GM23338 (cell line): ENCODE results near the gene AFF3. TPM values are rescaled to one million over a fixed set of nuclear protein-coding genes. Genes with fewer than 3 reads are reported as not detected.

Experiments used
- ATAC-seq: fragments of 200-7000 bp; cut with Tn5 transposase; 3 replicates; pipeline ENCODE4 v1.9.1; 2020
- DNase-seq: peaks from one replicate; pipeline ENCODE4 v3.0.0-alpha.2; 2015; ENCODE audit warnings: low spot score
- H2AFZ ChIP-seq: fragments of 200-600 bp; sonication (generic); 2 replicates; pipeline ENCODE4 v1.8.0; 2016; ENCODE audit warnings: antibody characterized with exemption, mild to moderate bottlenecking, moderate library complexity
- H3F3A ChIP-seq: fragments of 200-600 bp; sonication (generic); replicated peaks from 2 replicates; pipeline ENCODE4 v1.8.0; 2017; ENCODE audit warnings: antibody characterized with exemption, mixed run types, low read depth
- H3K27ac ChIP-seq: fragments of 200-600 bp; sonication (generic); 2 replicates; pipeline ENCODE4 v1.6.1; 2016; ENCODE audit warnings: low read depth
- H3K27me3 ChIP-seq: fragments of 200-600 bp; sonication (generic); 2 replicates; pipeline ENCODE4 v1.8.0; 2016; ENCODE audit warnings: mild to moderate bottlenecking, mixed run types, moderate library complexity; ENCODE audit not compliant: insufficient read depth
- H3K36me3 ChIP-seq: fragments of 200-600 bp; sonication (generic); 2 replicates; pipeline ENCODE4 v1.8.0; 2016; ENCODE audit warnings: mild to moderate bottlenecking; ENCODE audit not compliant: insufficient read depth
- H3K4me1 ChIP-seq: fragments of 200-600 bp; sonication (generic); 2 replicates; pipeline ENCODE4 v1.8.0; 2016; ENCODE audit warnings: mild to moderate bottlenecking, moderate library complexity; ENCODE audit not compliant: insufficient read depth
- H3K4me2 ChIP-seq: fragments of 200-600 bp; sonication (generic); 2 replicates; pipeline ENCODE4 v1.7.1; 2017; ENCODE audit warnings: mixed run types
- H3K4me3 ChIP-seq: fragments of 200-600 bp; sonication (generic); 2 replicates; pipeline ENCODE4 v1.6.1; 2016; ENCODE audit warnings: mixed run types
- H3K79me2 ChIP-seq: fragments of 200-600 bp; sonication (generic); replicated peaks from 2 replicates; pipeline ENCODE4 v1.8.0; 2017; ENCODE audit warnings: mild to moderate bottlenecking; ENCODE audit not compliant: insufficient read depth
- H3K9me2 ChIP-seq: fragments of 200-600 bp; sonication (generic); 2 replicates; pipeline ENCODE4 v1.8.0; 2017; ENCODE audit not compliant: insufficient read depth
- H4K20me1 ChIP-seq: fragments of 200-600 bp; sonication (generic); replicated peaks from 2 replicates; pipeline ENCODE4 v1.8.0; 2017; ENCODE audit warnings: mild to moderate bottlenecking; ENCODE audit not compliant: insufficient read depth
- H3K27ac Mint-ChIP-seq: 2 replicates; pipeline ENCODE4 v1.8.0; 2020; ENCODE audit warnings: inconsistent platforms, mild to moderate bottlenecking, moderate library complexity, mixed read lengths
- H3K27me3 Mint-ChIP-seq: 3 replicates; pipeline ENCODE4 v1.8.0; 2022; ENCODE audit warnings: low read depth, mild to moderate bottlenecking, moderate library complexity, mixed read lengths, inconsistent platforms; ENCODE audit not compliant: insufficient read depth, poor library complexity
- H3K36me3 Mint-ChIP-seq: 3 replicates; pipeline ENCODE4 v1.8.0; 2021; ENCODE audit warnings: low read depth, mild to moderate bottlenecking, inconsistent platforms, moderate library complexity, mixed read lengths
- H3K4me1 Mint-ChIP-seq: 3 replicates; pipeline ENCODE4 v1.8.0; 2020; ENCODE audit warnings: mild to moderate bottlenecking, inconsistent platforms, mixed read lengths
- H3K4me3 Mint-ChIP-seq: 3 replicates; pipeline ENCODE4 v1.8.0; 2021; ENCODE audit warnings: moderate library complexity, mild to moderate bottlenecking, inconsistent platforms, mixed read lengths
- H3K9me3 Mint-ChIP-seq: 3 replicates; pipeline ENCODE4 v1.8.0; 2020; ENCODE audit warnings: moderate library complexity, mild to moderate bottlenecking, inconsistent platforms, mixed read lengths
- CREB1 ChIP-seq: fragments of 250-450 bp; sonication (Bioruptor Pico); IDR thresholded peaks from 2 replicates; pipeline ENCODE4 v1.5.0; 2020; ENCODE audit warnings: low read depth, mild to moderate bottlenecking, moderate library complexity
- EZH2 ChIP-seq: fragments of 200-600 bp; sonication (generic); IDR thresholded peaks from one replicate; pipeline ENCODE4 v1.8.0; 2017; ENCODE audit warnings: antibody characterized with exemption, mild to moderate bottlenecking, low read depth; ENCODE audit not compliant: unreplicated experiment
- EZH2phosphoT487 ChIP-seq: fragments of 200-600 bp; sonication (generic); IDR thresholded peaks from one replicate; pipeline ENCODE4 v1.8.1; 2018; ENCODE audit warnings: antibody characterized with exemption; ENCODE audit not compliant: unreplicated experiment
- JUNB ChIP-seq: IDR thresholded peaks from one replicate; pipeline ENCODE4 v1.6.1; 2016; ENCODE audit warnings: antibody characterized with exemption; ENCODE audit not compliant: unreplicated experiment
- NANOG ChIP-seq: IDR thresholded peaks from 2 replicates; pipeline ENCODE4 v1.6.1; 2016; ENCODE audit warnings: antibody characterized with exemption, borderline replicate concordance
- POLR2AphosphoS5 ChIP-seq: IDR thresholded peaks from 2 replicates; pipeline ENCODE4 v1.6.1; 2016; ENCODE audit warnings: antibody characterized with exemption, low read depth
- STAT1 ChIP-seq: IDR thresholded peaks from one replicate; pipeline ENCODE4 v1.6.1; 2016; ENCODE audit warnings: antibody characterized with exemption; ENCODE audit not compliant: unreplicated experiment
- ZNF114 ChIP-seq: fragments of 250-450 bp; sonication (Bioruptor Pico); IDR thresholded peaks from 2 replicates; pipeline ENCODE4 v1.5.0; 2020; ENCODE audit warnings: mild to moderate bottlenecking, moderate library complexity
- ZNF331 ChIP-seq: fragments of 250-450 bp; sonication (Bioruptor Pico); IDR thresholded peaks from 2 replicates; pipeline ENCODE4 v1.5.0; 2020; ENCODE audit warnings: low read depth, mild to moderate bottlenecking, moderate library complexity
- polyA plus RNA-seq: library from polyadenylated mRNA; unstranded; fragments of >200 nt; fragmentation: Nextera tagmentation; extraction: Ambion mirVana; gene quantifications from 2 replicates; pipeline ENCODE4 v1.2.1, GENCODE V29; 2016
- total RNA-seq: library from RNA; depleted of rRNA; stranded (reverse); fragments of >200 nt; shearing (Covaris generic); gene quantifications from 2 replicates; pipeline ENCODE4 v1.2.3, GENCODE V29; 2014
- TF ChIP-seq, protein P1 (sequence below): fragments of 250-450 bp; sonication (Bioruptor Pico); IDR thresholded peaks from 2 replicates; pipeline ENCODE4 v1.5.0; 2020; ENCODE audit warnings: mild to moderate bottlenecking, moderate library complexity
- TF ChIP-seq, protein P2 (sequence below): IDR thresholded peaks from 2 replicates; pipeline ENCODE4 v1.6.1; 2016; ENCODE audit warnings: antibody characterized with exemption
- TF ChIP-seq, protein P3 (sequence below): IDR thresholded peaks from one replicate; pipeline ENCODE4 v1.6.1; 2018; ENCODE audit warnings: antibody characterized with exemption; ENCODE audit not compliant: unreplicated experiment
- TF ChIP-seq, protein P4 (sequence below), 2 experiments: fragments of 200-600 bp in 1 of 2; sonication (generic) in 1 of 2; conservative IDR thresholded peaks; 2 replicates each; pipeline versions ENCODE4 v1.5.1 to v1.6.1; 2016 to 2017; ENCODE audit warnings: antibody characterized with exemption in 2 of 2, low read depth in 2 of 2, mild to moderate bottlenecking in 2 of 2, moderate library complexity in 1 of 2

The AFF3 gene
- total and polyA plus RNA-seq, 2 experiments from 2014 or later: 0.73 to 1.4 TPM

DNA sequence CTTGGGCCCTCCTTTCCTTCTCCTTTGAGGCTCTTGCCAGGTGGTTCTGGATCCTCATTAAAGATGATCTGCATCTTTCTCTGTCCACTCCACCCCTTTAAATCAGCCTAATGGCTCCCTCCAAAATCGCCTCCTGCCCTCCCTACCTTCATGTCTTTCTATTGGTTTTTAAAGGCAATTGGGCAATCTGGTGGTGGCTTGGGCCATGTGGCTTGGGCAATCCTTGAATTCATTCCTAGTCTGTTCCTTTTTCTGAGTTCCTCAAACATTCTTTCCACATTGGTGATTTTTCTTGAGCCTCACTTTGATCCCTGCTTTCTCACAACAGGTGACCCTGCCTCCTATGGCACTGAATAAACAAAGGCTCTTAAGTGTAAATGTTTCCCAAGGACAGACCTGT is 386.3 kb downstream of the AFF3 start:
- no peak overlapping the region for H3K4me2 ChIP-seq
- Mint-ChIP-seq H3K9me3 (no peaks in the 10 kb centered on the region), H3K27ac (no peak overlapping the region), H3K36me3 (no peaks in the 10 kb centered on the region), H3K4me3 (no peak overlapping the region), H3K4me1 (no peaks in the 10 kb centered on the region), H3K27me3 (peaks cover 1% of the 10 kb centered on the region)
- H3K4me3 ChIP-seq: no peak overlapping the region
- ATAC-seq (peak; percentile 34; the same call in 1 of the 3 replicates), DNase-seq (no peak)
- H3K27ac ChIP-seq: no peak overlapping the region
- H4K20me1 ChIP-seq: no peaks in the 10 kb centered on the region
- no peaks in the 10 kb centered on the region for H3K4me1 ChIP-seq
- H3K36me3 ChIP-seq: no peaks in the 10 kb centered on the region
- H3K9me2 ChIP-seq: peaks cover 9% of the 10 kb centered on the region; the same call in 1 of the 2 replicates
- no peak for TF ChIP-seq EZH2
- TF ChIP-seq, protein P1, sequence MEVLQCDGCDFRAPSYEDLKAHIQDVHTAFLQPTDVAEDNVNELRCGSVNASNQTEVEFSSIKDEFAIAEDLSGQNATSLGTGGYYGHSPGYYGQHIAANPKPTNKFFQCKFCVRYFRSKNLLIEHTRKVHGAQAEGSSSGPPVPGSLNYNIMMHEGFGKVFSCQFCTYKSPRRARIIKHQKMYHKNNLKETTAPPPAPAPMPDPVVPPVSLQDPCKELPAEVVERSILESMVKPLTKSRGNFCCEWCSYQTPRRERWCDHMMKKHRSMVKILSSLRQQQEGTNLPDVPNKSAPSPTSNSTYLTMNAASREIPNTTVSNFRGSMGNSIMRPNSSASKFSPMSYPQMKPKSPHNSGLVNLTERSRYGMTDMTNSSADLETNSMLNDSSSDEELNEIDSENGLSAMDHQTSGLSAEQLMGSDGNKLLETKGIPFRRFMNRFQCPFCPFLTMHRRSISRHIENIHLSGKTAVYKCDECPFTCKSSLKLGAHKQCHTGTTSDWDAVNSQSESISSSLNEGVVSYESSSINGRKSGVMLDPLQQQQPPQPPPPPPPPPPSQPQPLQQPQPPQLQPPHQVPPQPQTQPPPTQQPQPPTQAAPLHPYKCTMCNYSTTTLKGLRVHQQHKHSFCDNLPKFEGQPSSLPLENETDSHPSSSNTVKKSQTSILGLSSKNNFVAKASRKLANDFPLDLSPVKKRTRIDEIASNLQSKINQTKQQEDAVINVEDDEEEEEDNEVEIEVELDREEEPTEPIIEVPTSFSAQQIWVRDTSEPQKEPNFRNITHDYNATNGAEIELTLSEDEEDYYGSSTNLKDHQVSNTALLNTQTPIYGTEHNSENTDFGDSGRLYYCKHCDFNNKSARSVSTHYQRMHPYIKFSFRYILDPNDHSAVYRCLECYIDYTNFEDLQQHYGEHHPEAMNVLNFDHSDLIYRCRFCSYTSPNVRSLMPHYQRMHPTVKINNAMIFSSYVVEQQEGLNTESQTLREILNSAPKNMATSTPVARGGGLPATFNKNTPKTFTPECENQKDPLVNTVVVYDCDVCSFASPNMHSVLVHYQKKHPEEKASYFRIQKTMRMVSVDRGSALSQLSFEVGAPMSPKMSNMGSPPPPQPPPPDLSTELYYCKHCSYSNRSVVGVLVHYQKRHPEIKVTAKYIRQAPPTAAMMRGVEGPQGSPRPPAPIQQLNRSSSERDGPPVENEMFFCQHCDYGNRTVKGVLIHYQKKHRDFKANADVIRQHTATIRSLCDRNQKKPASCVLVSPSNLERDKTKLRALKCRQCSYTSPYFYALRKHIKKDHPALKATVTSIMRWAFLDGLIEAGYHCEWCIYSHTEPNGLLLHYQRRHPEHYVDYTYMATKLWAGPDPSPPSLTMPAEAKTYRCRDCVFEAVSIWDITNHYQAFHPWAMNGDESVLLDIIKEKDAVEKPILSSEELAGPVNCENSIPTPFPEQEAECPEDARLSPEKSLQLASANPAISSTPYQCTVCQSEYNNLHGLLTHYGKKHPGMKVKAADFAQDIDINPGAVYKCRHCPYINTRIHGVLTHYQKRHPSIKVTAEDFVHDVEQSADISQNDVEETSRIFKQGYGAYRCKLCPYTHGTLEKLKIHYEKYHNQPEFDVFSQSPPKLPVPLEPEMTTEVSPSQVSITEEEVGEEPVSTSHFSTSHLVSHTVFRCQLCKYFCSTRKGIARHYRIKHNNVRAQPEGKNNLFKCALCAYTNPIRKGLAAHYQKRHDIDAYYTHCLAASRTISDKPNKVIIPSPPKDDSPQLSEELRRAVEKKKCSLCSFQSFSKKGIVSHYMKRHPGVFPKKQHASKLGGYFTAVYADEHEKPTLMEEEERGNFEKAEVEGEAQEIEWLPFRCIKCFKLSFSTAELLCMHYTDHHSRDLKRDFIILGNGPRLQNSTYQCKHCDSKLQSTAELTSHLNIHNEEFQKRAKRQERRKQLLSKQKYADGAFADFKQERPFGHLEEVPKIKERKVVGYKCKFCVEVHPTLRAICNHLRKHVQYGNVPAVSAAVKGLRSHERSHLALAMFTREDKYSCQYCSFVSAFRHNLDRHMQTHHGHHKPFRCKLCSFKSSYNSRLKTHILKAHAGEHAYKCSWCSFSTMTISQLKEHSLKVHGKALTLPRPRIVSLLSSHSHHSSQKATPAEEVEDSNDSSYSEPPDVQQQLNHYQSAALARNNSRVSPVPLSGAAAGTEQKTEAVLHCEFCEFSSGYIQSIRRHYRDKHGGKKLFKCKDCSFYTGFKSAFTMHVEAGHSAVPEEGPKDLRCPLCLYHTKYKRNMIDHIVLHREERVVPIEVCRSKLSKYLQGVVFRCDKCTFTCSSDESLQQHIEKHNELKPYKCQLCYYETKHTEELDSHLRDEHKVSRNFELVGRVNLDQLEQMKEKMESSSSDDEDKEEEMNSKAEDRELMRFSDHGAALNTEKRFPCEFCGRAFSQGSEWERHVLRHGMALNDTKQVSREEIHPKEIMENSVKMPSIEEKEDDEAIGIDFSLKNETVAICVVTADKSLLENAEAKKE (CRISPR knock-in tag): no peak
- TF ChIP-seq STAT1: no peak
- TF ChIP-seq ZNF114 (CRISPR knock-in tag): no peak
- TF ChIP-seq CREB1 (CRISPR knock-in tag): no peak
- no peak for TF ChIP-seq NANOG
- TF ChIP-seq JUNB: no peak
- TF ChIP-seq EZH2phosphoT487: no peak
- TF ChIP-seq, protein P2, sequence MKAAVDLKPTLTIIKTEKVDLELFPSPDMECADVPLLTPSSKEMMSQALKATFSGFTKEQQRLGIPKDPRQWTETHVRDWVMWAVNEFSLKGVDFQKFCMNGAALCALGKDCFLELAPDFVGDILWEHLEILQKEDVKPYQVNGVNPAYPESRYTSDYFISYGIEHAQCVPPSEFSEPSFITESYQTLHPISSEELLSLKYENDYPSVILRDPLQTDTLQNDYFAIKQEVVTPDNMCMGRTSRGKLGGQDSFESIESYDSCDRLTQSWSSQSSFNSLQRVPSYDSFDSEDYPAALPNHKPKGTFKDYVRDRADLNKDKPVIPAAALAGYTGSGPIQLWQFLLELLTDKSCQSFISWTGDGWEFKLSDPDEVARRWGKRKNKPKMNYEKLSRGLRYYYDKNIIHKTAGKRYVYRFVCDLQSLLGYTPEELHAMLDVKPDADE: no peak
- no peak for TF ChIP-seq POLR2AphosphoS5
- TF ChIP-seq ZNF331: no peak
- TF ChIP-seq, protein P3, sequence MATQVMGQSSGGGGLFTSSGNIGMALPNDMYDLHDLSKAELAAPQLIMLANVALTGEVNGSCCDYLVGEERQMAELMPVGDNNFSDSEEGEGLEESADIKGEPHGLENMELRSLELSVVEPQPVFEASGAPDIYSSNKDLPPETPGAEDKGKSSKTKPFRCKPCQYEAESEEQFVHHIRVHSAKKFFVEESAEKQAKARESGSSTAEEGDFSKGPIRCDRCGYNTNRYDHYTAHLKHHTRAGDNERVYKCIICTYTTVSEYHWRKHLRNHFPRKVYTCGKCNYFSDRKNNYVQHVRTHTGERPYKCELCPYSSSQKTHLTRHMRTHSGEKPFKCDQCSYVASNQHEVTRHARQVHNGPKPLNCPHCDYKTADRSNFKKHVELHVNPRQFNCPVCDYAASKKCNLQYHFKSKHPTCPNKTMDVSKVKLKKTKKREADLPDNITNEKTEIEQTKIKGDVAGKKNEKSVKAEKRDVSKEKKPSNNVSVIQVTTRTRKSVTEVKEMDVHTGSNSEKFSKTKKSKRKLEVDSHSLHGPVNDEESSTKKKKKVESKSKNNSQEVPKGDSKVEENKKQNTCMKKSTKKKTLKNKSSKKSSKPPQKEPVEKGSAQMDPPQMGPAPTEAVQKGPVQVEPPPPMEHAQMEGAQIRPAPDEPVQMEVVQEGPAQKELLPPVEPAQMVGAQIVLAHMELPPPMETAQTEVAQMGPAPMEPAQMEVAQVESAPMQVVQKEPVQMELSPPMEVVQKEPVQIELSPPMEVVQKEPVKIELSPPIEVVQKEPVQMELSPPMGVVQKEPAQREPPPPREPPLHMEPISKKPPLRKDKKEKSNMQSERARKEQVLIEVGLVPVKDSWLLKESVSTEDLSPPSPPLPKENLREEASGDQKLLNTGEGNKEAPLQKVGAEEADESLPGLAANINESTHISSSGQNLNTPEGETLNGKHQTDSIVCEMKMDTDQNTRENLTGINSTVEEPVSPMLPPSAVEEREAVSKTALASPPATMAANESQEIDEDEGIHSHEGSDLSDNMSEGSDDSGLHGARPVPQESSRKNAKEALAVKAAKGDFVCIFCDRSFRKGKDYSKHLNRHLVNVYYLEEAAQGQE: no peak
- TF ChIP-seq, protein P4, sequence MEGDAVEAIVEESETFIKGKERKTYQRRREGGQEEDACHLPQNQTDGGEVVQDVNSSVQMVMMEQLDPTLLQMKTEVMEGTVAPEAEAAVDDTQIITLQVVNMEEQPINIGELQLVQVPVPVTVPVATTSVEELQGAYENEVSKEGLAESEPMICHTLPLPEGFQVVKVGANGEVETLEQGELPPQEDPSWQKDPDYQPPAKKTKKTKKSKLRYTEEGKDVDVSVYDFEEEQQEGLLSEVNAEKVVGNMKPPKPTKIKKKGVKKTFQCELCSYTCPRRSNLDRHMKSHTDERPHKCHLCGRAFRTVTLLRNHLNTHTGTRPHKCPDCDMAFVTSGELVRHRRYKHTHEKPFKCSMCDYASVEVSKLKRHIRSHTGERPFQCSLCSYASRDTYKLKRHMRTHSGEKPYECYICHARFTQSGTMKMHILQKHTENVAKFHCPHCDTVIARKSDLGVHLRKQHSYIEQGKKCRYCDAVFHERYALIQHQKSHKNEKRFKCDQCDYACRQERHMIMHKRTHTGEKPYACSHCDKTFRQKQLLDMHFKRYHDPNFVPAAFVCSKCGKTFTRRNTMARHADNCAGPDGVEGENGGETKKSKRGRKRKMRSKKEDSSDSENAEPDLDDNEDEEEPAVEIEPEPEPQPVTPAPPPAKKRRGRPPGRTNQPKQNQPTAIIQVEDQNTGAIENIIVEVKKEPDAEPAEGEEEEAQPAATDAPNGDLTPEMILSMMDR (conservative IDR thresholded peaks at IDR 0.05; ENCODE audit: low read depth in 2 of 2): no peak
- H3F3A ChIP-seq: no peaks in the 10 kb centered on the region
- no peaks in the 10 kb centered on the region for H3K79me2 ChIP-seq
- H3K27me3 ChIP-seq: no peaks in the 10 kb centered on the region
- no peak overlapping the region for H2AFZ ChIP-seq
